DMS53 treated with DMSO at 0.1 percent for 48 hours (cell line): Measurements from ENCODE around the gene NPR2.

Experiments
- DNase-seq: peaks from one replicate; lab custom pipeline; 2025; ENCODE audit not compliant: unreplicated experiment; lab: John Stamatoyannopoulos, UW

The NPR2 gene

GRCh38 chr9:35791297-35791921 lies at the start of gene NPR2:
TSS of gene NPR2 (plus strand) at chr9:35791591. CDS start at chr9:35792409, 818 bp downstream.
- no peak for DNase-seq

- DNase-seq: no peak
These were observed 49.7 kb upstream of the NPR2 start for GRCh38 chr9:35741740-35742139.

- no peak for DNase-seq
These were observed 47.9 kb upstream of the NPR2 start for GRCh38 chr9:35743452-35743851.

GRCh38 chr9:35743880-35744518 lies 47.4 kb upstream of the NPR2 start:
- no peak for DNase-seq

- no peak for DNase-seq
These were observed 45.8 kb upstream of the NPR2 start for GRCh38 chr9:35745569-35745968.

GRCh38 chr9:35746583-35746982 lies 44.8 kb upstream of the NPR2 start:
- DNase-seq: no peak

- DNase-seq: no peak
These were observed 43.0 kb upstream of the NPR2 start for GRCh38 chr9:35748242-35748857.

GRCh38 chr9:35748858-35749514 lies 42.4 kb upstream of the NPR2 start, which contains the start of the genes GBA2 and RGP1:
TSS of gene GBA2 (minus strand) at chr9:35749228. CDS start at chr9:35748704, 524 bp downstream.
TSS of gene RGP1 (plus strand) at chr9:35749287. CDS start at chr9:35749756, 469 bp downstream.
- DNase-seq: peak; percentile 54

- DNase-seq: peak; percentile 7
These were observed 41.7 kb upstream of the NPR2 start for GRCh38 chr9:35749515-35750255.

GRCh38 chr9:35750256-35750531 lies 41.2 kb upstream of the NPR2 start:
- no peak for DNase-seq

GRCh38 chr9:35753466-35753865 lies 37.9 kb upstream of the NPR2 start:
- DNase-seq: no peak

GRCh38 chr9:35754264-35754663 lies 37.1 kb upstream of the NPR2 start, which contains the start of gene MSMP:
TSS of gene MSMP (minus strand) at chr9:35754276. CDS start at chr9:35754129, 147 bp downstream.
- DNase-seq: no peak

- no peak for DNase-seq
These were observed 36.3 kb upstream of the NPR2 start for GRCh38 chr9:35755071-35755470.

- peak; percentile 25 for DNase-seq
These were observed 34.8 kb upstream of the NPR2 start for GRCh38 chr9:35756275-35757225.

GRCh38 chr9:35757226-35757891 lies 34.0 kb upstream of the NPR2 start:
- DNase-seq: peak; percentile 33

- DNase-seq: no peak
These were observed 33.5 kb upstream of the NPR2 start for GRCh38 chr9:35757892-35758275.

GRCh38 chr9:35758475-35759050 lies 32.8 kb upstream of the NPR2 start:
- DNase-seq: no peak

- no peak for DNase-seq
These were observed 31.6 kb upstream of the NPR2 start for GRCh38 chr9:35759795-35760194.

- DNase-seq: peak; percentile 52
These were observed 30.7 kb upstream of the NPR2 start for GRCh38 chr9:35760651-35761050.
